Tibial artery (tissue), 4 donors: Measurements from ENCODE around the gene SEL1L3.

Experiments used
- DNase-seq, 2 donors: peaks; one replicate each; pipeline ENCODE4 v3.0.0-alpha.2; 2019
- H3K27ac ChIP-seq, 2 donors: fragments of 200-600 bp; sonication (generic) in 1 of 2; 1 replicate in 1 of 2; 2 replicates in 1 of 2; pipeline ENCODE4 v1.5.1; 2018 to 2019; ENCODE audit warnings: mild to moderate bottlenecking in 1 of 2
- H3K27me3 ChIP-seq, 2 donors: fragments of 200-600 bp; sonication (generic) in 1 of 2; one replicate each; pipeline versions ENCODE4 v1.5.1 to v1.6.0; 2016 to 2019
- H3K36me3 ChIP-seq, 3 donors: fragments of 200-600 bp; sonication (generic) in 2 of 3; one replicate each; pipeline ENCODE4 v1.5.1; 2016 to 2019; ENCODE audit warnings: mild to moderate bottlenecking in 2 of 3
- H3K4me1 ChIP-seq, 4 donors: fragments of 200-600 bp; sonication (generic) in 2 of 4; 1 replicate in 3 of 4; 2 replicates in 1 of 4; pipeline ENCODE4 v1.5.1; 2016 to 2019
- H3K4me3 ChIP-seq, 2 donors: fragments of 200-600 bp; sonication (generic) in 1 of 2; 1 replicate in 1 of 2; 2 replicates in 1 of 2; pipeline ENCODE4 v1.5.1; 2018 to 2019; ENCODE audit warnings: mild to moderate bottlenecking in 2 of 2
- H3K9me3 ChIP-seq, 3 donors: fragments of 200-600 bp; sonication (generic) in 1 of 3; one replicate each; pipeline ENCODE4 v1.5.1; 2016 to 2019
- CTCF ChIP-seq, 2 experiments: fragments of 200-600 bp in 1 of 2; fragments of 450-650 bp in 1 of 2; IDR thresholded peaks; one replicate each; pipeline ENCODE4 v1.5.1; 2017 to 2019; ENCODE audit warnings: antibody characterized with exemption in 2 of 2, mild to moderate bottlenecking in 1 of 2, moderate library complexity in 1 of 2
- intact Hi-C: fragments of 100-400 bp; cut with DNase I; formaldehyde crosslinking; loops from one replicate; pipeline ENCODE4 v1.15.0; 2023; ENCODE audit warnings: low total_unique reads

SEL1L3 gene

GRCh38 chr4:25890571-25891485 is 28.0 kb upstream of the SEL1L3 start:
- intact Hi-C loops = no loop called here

GRCh38 chr4:25889589-25890503 is 27.1 kb upstream of the SEL1L3 start:
- H3K4me3 ChIP-seq = no peak overlapping the region
- no peak for DNase-seq
- TF ChIP-seq CTCF (IDR thresholded peaks at IDR 0.05) = no peak
- no peaks in the 10 kb centered on the region for H3K4me1 ChIP-seq
- H3K36me3 ChIP-seq = no peaks in the 10 kb centered on the region
- H3K9me3 ChIP-seq = no peaks in the 10 kb centered on the region
- intact Hi-C loops = no loop called here
- no peaks in the 10 kb centered on the region for H3K27me3 ChIP-seq
- H3K27ac ChIP-seq = no peak overlapping the region

More at GRCh38 chr4:25890571-25891485, 28.0 kb upstream of the SEL1L3 start:
- Histone ChIP-seq H3K9me3 (no peaks in the 10 kb centered on the region), H3K4me1 (no peaks in the 10 kb centered on the region), H3K27ac (no peak overlapping the region), H3K36me3 (no peaks in the 10 kb centered on the region), H3K27me3 (no peaks in the 10 kb centered on the region), H3K4me3 (no peak overlapping the region)
- TF ChIP-seq CTCF (IDR thresholded peaks at IDR 0.05) = no peak
- no peak for DNase-seq

GRCh38 chr4:25888781-25889180 is 26.0 kb upstream of the SEL1L3 start:
- Histone ChIP-seq H3K4me1 (no peaks in the 10 kb centered on the region), H3K36me3 (no peaks in the 10 kb centered on the region), H3K4me3 (no peak overlapping the region), H3K9me3 (no peaks in the 10 kb centered on the region), H3K27me3 (no peaks in the 10 kb centered on the region), H3K27ac (no peak overlapping the region)
- TF ChIP-seq CTCF (IDR thresholded peaks at IDR 0.05) = no peak
- intact Hi-C loops = no loop called here
- no peak for DNase-seq

GRCh38 chr4:25884031-25884782 is 21.4 kb upstream of the SEL1L3 start:
- no peak overlapping the region for H3K27ac ChIP-seq
- no peak for DNase-seq
- H3K27me3 ChIP-seq = peaks cover 0 to 8% of the 10 kb centered on the region in 2 donors
- no peaks in the 10 kb centered on the region for H3K4me1 ChIP-seq
- H3K9me3 ChIP-seq = no peaks in the 10 kb centered on the region
- intact Hi-C loops = no loop called here
- no peaks in the 10 kb centered on the region for H3K36me3 ChIP-seq
- no peak for TF ChIP-seq CTCF (IDR thresholded peaks at IDR 0.05)
- H3K4me3 ChIP-seq = no peak overlapping the region

- intact Hi-C loops = no loop called here
- no peaks in the 10 kb centered on the region for H3K36me3 ChIP-seq
- no peaks in the 10 kb centered on the region for H3K9me3 ChIP-seq
- no peak for DNase-seq
- no peak for TF ChIP-seq CTCF (IDR thresholded peaks at IDR 0.05)
- H3K27ac ChIP-seq = no peak overlapping the region
- H3K4me1 ChIP-seq = no peaks in the 10 kb centered on the region
- H3K27me3 ChIP-seq = peaks cover 0 to 10% of the 10 kb centered on the region in 2 donors
- no peak overlapping the region for H3K4me3 ChIP-seq
These were observed 20.8 kb upstream of the SEL1L3 start for GRCh38 chr4:25883565-25883964.
